HG02759 (cell line): ENCODE data around the gene PACSIN1.
A peak's percentile ranks its signal among the peaks of the same experiment; 100 is the strongest.

Experiments
- ATAC-seq: cut with Tn5 transposase; IDR thresholded peaks from one replicate; pipeline ENCODE4 v1.9.1; 2021; ENCODE audit warnings: mild to moderate bottlenecking, moderate library complexity; ENCODE audit not compliant: unreplicated experiment

PACSIN1 gene, protein sequence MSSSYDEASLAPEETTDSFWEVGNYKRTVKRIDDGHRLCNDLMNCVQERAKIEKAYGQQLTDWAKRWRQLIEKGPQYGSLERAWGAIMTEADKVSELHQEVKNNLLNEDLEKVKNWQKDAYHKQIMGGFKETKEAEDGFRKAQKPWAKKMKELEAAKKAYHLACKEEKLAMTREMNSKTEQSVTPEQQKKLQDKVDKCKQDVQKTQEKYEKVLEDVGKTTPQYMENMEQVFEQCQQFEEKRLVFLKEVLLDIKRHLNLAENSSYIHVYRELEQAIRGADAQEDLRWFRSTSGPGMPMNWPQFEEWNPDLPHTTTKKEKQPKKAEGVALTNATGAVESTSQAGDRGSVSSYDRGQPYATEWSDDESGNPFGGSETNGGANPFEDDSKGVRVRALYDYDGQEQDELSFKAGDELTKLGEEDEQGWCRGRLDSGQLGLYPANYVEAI

GRCh38 chr6:34465531-34466241 lies at the start of gene PACSIN1:
TSS of gene PACSIN1 (plus strand) at chr6:34466076. CDS start at chr6:34526306, 60,230 bp downstream.
- ATAC-seq, result no peak

- ATAC-seq, result no peak
These were observed 49.0 kb upstream of the PACSIN1 start for GRCh38 chr6:34416877-34417371.

DNA sequence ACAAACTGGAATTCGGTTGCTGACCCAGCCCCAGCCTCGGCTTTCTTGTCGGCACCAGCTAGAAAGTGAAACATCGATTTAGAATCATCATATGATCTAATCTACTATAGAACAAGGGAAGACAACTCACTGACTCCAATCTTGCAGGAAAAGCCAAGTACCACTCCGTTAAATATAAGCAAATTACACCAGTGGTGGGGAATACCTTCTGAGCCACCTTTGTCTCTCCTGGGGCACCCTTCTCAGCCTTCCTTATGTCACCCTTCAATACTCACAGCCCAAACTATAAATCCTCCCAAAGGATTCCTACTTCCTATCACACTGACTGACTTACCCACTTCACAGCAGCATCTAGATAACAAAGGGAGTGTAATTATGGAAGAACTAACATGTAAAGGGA lies 47.5 kb upstream of the PACSIN1 start:
- ATAC-seq, result no peak

DNA sequence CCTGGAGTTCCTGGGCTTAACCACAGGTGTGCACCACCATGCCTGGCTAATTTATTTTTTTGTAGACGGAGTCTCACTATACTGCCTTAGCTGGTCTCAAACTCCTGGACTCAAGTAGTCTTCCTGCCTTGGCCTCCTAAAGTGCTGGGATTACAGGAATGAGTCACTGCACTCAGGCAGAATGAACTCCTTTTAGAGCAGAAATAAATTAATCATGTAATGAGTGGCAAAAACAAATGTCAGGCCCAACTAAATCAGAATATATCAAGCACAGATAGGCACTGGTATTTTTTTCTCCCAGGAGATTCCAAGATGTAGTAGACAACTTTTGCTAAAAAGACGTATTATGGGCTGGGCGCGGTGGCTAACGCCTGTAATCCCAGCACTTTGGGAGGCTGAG lies 42.6 kb upstream of the PACSIN1 start:
- no peak for ATAC-seq

DNA sequence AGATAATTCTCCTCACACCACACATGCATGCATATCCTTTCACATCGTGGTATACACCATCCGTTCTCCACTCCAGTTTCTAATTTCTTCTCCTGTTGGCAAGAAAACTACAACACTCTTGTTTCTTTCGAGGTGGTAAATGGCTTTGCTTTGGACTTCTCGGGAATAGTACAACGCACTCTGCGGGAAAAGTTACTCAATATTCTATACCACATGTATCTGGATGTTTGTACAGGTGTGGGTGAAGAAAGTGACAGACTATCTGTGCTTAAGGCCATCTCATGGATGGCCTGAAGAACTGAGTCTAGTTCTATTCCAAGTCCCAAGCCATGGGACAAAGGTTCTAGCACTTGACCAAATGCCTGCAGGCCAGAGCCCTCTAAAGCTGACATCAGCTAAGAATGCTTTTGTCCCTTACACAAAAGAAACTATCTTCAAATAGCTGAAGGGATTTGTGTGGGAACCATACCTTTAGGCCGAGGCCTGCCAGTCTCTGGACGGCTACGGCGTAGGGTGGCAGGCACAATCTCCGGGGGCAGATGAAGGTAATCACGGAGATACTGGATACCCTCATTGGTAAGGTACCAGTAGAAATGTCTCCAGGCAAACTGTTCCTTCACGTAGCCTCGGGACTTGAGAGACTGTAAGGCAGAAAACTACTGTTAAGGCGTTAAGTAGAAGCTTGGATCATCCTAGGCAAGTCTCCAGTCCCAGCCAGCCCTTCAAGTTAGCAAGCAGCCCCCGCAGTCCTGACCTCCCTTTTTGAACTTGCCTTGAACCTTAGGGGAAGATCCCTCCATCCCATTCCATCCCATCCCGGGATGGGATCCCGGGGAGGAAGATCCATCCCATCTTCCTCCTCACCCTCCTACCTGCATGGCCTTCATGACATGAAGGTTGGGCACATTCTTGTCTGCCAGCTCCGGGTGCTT lies 41.4 kb upstream of the PACSIN1 start:
- no peak for ATAC-seq

GRCh38 chr6:34425132-34425497 lies 40.8 kb upstream of the PACSIN1 start:
- ATAC-seq, result no peak

DNA sequence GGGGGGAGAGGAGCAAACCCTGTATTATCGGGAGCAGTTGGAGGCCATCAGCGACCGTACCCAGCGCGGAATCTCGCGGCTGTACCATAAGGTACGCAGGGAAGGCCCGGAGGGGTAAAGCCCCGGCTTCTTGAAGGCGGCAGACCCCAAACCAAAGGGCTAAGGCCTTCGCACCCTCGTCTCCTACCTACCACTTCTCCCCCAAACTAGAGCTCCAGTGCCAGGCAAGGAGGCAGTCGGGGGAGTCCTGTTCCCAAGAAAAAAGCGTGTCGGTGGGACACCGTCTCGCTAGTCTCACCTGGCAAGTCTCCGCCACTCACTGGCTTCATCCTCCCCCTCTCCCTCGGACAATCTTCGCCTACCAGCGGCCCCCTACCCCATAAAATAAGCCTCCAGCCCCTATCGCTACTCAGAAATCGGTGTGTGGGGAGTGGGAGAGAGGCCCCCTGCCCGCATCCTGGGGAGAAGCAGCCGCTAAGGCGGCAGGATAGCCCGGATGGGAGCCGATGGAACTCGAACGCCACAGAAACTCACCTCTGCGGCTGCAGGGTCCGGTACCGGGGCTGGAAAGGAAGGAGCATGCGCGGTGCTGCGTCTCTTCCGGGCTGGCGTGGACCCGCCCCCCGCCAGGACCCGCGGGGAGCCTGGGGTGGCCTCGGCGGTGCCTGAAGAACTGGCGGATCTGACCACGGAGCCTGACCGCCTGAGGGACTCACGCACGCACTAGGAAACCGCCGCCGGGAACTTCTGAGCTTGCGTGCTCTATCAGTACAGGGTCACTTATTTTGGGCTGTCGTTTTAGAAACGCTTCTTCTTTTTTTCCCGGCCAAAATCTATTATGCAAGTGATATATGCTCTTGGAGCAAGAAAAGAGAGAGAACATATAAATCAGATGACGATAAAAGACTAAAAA lies 40.1 kb upstream of the PACSIN1 start, which contains the start of gene RPS10:
TSS of gene RPS10 (minus strand) at position 572 of the 913 bp plus-strand sequence. CDS start 848 bp downstream, outside the sequence.
- ATAC-seq, result peak; percentile 93

DNA sequence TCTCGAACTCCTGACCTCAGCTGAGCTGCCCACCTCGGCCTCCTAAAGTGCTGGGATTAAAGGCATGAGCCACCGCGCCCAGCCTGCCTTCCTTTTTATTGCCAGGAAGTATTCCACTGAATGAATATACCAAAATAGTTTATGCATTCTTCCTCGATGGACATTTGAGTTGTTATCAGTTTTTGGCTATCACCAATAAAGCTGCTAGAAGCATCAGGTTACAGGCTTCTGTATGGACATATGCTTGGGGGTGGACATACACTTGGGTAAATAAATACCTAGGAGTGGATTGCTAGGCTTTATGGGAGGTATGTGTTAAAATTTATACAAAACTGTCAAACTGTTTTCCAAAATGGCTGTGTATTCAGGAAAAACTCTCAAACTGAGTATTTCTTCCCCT lies 30.0 kb upstream of the PACSIN1 start:
- ATAC-seq, result no peak

DNA sequence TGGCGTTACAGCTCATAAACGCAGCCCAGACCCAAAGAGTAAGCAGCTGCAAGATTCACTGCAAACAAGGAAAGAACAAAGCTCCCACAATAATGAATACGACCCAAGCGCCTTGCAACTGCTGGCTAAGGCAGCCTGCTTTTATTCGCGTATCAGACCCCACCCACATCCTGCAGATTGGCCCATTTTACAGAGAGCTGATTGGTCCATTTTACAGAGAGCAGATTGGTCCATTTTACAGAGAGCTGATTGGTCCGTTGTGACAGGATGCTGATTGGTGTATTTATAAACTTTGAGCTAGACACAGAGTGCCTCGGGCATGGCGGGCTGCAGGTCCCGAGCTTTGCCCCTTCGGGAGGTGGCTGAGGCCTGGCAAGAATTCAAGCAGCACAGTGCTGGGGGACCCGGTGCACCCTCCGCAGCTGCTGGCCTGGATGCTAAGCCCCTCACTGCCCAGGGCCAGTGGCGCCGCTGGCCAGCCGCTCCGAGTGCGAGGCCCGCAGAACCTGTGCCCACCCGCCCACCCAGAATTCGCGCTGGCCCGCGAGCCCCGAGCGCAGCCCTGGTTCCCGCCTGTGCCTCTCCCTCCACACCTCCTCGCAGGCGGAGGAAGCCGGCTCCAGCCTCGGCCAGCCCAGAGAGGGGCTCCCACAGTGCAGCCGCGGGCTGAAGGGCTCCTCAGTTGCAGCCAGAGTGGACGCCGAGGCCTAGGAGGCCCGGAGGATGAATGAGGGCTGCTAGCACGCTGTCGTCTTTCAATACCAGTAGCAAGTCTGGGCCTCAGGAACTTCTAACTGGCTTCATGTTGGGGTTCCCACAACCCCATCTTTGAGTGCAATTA lies 28.9 kb upstream of the PACSIN1 start:
- no peak for ATAC-seq

DNA sequence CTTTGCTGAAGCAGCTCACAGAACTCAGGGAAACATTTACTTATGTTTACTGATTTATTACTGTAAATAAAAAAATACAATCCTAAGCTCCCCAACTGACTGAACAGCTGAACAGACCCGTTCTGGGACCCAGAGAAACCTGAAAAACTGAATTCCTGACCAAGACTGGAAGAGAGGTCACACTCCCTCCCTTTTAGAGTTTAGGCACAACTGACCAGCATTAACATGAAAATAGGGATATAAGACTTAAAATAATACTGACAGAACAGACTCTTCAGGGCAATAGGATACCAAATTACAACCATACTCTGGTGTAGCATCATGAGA lies 28.3 kb upstream of the PACSIN1 start:
- ATAC-seq, result no peak

DNA sequence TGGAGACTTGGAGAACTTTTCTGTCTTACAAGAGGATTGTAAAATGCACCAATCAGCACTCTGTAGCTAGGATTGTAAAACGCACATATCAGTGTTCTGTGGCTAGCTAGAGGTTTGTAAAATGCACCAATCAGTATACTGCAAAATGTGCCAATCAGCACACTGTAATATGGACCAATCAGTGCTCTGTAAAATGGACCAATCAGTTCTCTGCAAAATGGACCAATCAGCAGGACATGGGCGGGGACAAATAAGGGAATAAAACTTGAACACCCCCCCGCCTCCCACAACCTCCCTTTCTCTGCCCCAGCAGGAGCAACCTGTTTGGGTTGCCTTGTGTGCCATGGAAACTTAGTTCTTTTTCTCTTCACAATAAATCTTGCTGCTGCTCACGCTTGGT lies 27.2 kb upstream of the PACSIN1 start:
- ATAC-seq, result no peak

DNA sequence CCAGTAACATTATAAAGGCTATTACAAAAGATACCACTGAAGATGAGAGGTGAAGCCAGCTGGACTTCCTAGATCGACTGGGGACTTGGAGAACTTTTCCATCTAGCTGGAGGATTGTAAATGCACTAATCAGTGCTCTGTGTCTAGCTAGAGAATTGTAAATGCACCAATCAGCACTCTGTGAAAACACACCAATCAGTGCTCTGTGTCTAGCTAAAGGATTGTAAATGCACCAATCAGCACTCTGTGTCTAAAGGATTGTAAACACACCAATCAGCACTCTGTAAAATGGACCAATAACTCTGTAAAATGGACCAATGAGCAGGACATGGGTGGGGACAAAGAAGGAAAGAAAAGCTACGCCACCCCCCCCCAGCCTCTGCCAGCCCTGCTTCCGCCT lies 26.4 kb upstream of the PACSIN1 start:
- ATAC-seq, result no peak

DNA sequence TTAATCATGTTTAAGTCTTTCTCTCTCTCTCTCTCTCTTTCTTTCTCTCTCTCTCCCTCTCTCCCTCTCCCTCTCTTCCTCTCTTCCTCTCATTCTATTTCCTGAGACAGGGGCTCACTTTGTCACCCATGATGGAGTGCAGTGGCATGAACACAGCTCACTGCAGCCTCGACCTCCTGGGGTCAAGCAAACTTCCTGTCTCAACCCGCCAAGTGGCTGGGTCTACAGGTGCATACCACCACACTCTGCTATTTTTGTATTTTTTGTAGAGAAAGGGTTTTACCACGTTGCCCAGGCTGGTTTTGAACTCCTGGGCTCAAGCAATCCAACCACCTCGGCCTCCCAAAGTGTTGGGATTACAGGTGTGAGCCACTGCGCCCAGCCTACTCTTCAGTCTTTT lies 24.4 kb upstream of the PACSIN1 start:
- no peak for ATAC-seq

DNA sequence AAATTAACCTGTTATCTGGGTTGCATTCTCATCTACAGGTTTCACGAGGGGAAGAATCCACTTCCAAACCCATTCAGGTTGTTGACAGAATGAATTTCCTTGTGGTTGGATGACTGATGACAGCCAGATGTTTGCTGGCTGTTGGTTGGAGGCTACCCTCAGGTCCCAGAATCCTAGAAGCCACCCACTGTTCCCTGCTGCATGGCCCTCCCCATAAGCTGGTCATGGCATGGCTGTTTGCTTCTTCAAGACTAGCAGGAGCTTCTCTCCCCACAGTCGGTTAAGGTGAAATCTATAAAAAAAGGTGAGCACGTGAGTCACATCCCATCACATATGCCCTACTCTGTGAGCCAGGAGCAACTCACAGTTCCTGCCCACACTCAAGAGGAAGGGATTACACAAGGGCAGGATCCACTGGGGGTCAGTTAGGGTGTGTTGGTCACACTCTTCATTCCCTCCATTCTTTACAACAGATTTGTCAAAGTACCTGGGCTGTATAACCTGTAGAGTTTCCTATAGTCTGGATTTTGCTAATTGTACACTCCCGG lies 20.5 kb upstream of the PACSIN1 start:
- ATAC-seq, result no peak

DNA sequence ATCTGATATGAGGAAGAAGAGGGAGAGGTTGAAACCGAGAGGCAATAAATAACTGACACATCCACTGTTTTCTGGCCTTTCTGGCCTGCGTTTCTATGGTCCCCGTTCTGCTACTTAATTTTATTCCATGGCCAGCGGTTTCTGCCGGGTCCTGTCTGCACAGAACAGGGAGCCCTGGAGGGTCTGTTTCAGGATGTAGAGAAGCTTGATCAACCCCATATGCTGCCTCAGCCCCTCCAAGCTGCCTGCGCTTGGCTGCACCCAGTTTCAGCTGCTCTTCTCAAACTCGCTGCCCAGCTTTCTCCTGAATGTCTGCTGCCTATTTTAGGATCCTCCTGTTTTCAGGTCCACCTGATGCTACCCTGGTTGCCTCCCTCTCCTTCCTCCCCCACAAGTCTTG lies 18.5 kb upstream of the PACSIN1 start:
- ATAC-seq, result no peak

DNA sequence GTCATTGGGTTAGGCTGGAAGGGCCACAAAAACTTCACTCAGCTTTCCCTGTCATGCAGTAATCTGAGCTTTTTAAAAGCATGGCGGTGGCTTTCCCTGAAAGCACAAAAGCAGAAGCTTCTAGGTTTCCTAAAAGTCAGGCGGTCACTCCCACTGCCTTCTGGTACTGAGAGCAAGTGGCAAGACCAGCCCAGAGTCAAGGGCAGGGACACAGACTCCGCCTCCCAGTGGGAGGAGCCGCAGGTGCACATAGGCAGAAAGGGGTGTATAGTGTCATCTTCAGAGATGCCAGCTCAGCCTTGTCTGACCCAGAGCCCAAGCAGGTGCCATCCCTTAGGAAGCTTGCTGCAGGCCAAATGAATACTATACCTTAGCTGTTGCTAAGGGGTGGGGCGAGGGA lies 18.0 kb upstream of the PACSIN1 start:
- ATAC-seq, result no peak

GRCh38 chr6:34451192-34451591 lies 14.7 kb upstream of the PACSIN1 start:
- ATAC-seq, result no peak

- ATAC-seq, result no peak
These were observed 10.0 kb upstream of the PACSIN1 start for GRCh38 chr6:34455831-34456230.

DNA sequence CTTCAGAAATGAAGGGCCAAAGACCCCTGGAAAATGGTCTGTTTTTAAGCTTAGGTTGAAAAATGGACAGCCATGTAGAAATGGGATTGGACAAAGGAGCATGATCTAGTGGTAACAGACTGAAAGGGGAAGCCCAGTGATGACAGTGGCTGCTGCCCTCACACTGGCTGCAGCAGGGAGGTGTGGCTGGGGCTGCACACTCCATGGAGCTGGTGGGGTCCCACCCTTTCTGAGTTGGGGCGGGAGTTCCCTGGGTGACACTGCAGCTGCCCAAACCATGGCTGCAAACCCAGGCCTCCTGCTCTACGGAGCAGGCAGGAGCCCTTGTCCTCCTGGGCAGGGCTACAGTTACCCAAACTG lies 8.5 kb upstream of the PACSIN1 start:
- no peak for ATAC-seq
